GM12878 (cell line): ENCODE results near the gene SMARCE1. TPM values are rescaled to one million over a fixed set of nuclear protein-coding genes. Genes with fewer than 3 reads are reported as not detected.
A peak's percentile ranks its signal among the peaks of the same experiment; 100 is the strongest.

Experiments used
- CHD2 ChIP-seq: IDR thresholded peaks from 2 replicates; pipeline ENCODE4 v1.6.1; 2011; ENCODE audit warnings: low read depth, low read length, improper control_type of control experiment, borderline replicate concordance
- CTCF ChIP-seq, 3 experiments: IDR thresholded peaks in 2 of 3; conservative IDR thresholded peaks in 1 of 3; 2 replicates each; pipeline ENCODE4 v1.5.1; 2011; ENCODE audit warnings: low read depth in 3 of 3, low read length in 3 of 3, mild to moderate bottlenecking in 3 of 3, control low read depth in 2 of 3, moderate library complexity in 2 of 3, inconsistent platforms in 1 of 3, mixed read lengths in 1 of 3; ENCODE audit not compliant: control insufficient read depth in 2 of 3, insufficient read depth in 1 of 3; ENCODE audit errors: extremely low read depth in 1 of 3
- MEF2B ChIP-seq: fragments of 450-650 bp; IDR thresholded peaks from 2 replicates; pipeline ENCODE4 v1.6.1; 2018; ENCODE audit warnings: mild to moderate bottlenecking, moderate library complexity; ENCODE audit not compliant: partially characterized antibody, poor library complexity, severe bottlenecking
- SPI1 ChIP-seq: IDR thresholded peaks from 2 replicates; pipeline ENCODE4 v1.6.1; 2011; ENCODE audit warnings: low read depth, mild to moderate bottlenecking, low read length, moderate library complexity, borderline replicate concordance; ENCODE audit not compliant: insufficient read depth
- polyA plus RNA-seq, 11 experiments: library from polyadenylated mRNA; depleted of rRNA in 4 of 11; unstranded in 6 of 11; stranded (reverse) in 5 of 11; fragments of >200 nt; fragmentation: Nextera tagmentation in 4 of 11; fragmentation: Illumina TruSeq in 1 of 11; extraction: Ambion mirVana in 4 of 11; extraction: Trizol in 1 of 11; gene quantifications; 1 replicate in 1 of 11; 2 replicates in 10 of 11; pipeline versions ENCODE4 v1.2.1 to v1.2.3, GENCODE V29; 2011 to 2016; ENCODE audit warnings: inconsistent platforms in 2 of 11, missing spikeins in 2 of 11, low read depth in 1 of 11
- total RNA-seq, 4 experiments: library from RNA; depleted of rRNA in 3 of 4; stranded (reverse); fragments of >200 nt in 3 of 4; fragmentation: Illumina TruSeq in 1 of 4; extraction: Trizol in 1 of 4; gene quantifications; 2 replicates each; pipeline versions ENCODE4 v1.2.1 to v1.2.3, GENCODE V29; 2013 to 2021
- TF ChIP-seq, protein P1 (sequence below): IDR thresholded peaks from 2 replicates; pipeline ENCODE4 v1.6.1; 2012; ENCODE audit warnings: mild to moderate bottlenecking, low read depth, low read length

Gene SMARCE1
- total and polyA plus RNA-seq, 10 of the 15 experiments (the other 5 are each of a cell fraction or from before 2014, with no cell fraction given) = 87.9 to 191 (median 132) TPM

DNA sequence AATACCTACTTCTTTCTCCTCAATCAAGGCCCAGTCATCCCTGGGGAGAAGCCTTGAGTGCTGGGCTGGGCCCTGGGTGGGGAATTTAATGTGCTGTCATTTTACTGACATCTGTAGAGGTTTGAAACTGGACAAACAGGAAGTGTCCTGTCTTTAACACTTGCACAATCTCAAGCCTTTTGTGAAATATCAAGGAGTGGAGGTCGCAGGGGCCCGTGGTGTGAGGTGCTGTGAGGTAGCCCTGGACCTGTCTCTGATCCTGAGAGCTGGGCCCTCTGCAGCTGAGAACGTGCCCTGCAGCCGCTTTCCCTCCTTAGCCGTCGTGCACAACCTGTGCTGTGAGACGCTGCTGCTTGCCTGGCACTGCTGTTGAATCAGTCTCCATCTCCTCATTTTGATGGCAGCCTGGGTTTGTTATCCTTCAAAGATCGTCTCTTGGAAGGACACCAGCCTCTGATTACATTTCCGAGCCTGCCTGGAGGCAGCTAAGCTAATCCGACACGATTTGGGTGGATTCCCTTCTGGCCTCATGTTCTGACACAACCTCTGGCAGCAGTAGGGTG lies 29.9 kb downstream of the SMARCE1 start (continued):
- TF ChIP-seq, protein P1, sequence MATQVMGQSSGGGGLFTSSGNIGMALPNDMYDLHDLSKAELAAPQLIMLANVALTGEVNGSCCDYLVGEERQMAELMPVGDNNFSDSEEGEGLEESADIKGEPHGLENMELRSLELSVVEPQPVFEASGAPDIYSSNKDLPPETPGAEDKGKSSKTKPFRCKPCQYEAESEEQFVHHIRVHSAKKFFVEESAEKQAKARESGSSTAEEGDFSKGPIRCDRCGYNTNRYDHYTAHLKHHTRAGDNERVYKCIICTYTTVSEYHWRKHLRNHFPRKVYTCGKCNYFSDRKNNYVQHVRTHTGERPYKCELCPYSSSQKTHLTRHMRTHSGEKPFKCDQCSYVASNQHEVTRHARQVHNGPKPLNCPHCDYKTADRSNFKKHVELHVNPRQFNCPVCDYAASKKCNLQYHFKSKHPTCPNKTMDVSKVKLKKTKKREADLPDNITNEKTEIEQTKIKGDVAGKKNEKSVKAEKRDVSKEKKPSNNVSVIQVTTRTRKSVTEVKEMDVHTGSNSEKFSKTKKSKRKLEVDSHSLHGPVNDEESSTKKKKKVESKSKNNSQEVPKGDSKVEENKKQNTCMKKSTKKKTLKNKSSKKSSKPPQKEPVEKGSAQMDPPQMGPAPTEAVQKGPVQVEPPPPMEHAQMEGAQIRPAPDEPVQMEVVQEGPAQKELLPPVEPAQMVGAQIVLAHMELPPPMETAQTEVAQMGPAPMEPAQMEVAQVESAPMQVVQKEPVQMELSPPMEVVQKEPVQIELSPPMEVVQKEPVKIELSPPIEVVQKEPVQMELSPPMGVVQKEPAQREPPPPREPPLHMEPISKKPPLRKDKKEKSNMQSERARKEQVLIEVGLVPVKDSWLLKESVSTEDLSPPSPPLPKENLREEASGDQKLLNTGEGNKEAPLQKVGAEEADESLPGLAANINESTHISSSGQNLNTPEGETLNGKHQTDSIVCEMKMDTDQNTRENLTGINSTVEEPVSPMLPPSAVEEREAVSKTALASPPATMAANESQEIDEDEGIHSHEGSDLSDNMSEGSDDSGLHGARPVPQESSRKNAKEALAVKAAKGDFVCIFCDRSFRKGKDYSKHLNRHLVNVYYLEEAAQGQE = no peak
- TF ChIP-seq CTCF (IDR thresholded peaks at IDR 0.05 in 2 of 3, conservative IDR thresholded peaks at IDR 0.05 in 1 of 3; ENCODE audit: control insufficient read depth in 2 of 3, extremely low read depth in 1 of 3, insufficient read depth in 1 of 3, low read depth in 3 of 3, low read length in 3 of 3) = 0 out of 6 replicates have a peak, but pooled peaks of 1 of the 3 experiments have one; percentile 2
- TF ChIP-seq CHD2 = no peak
- peak; percentile 58; the same call in 1 of the 2 replicates for TF ChIP-seq SPI1
- TF ChIP-seq MEF2B = peak; percentile 60
- TF ChIP-seq, all 136 proteins: peak for 7
